HT1080 (cell line): ENCODE results near the gene C1QTNF2. TPM values are rescaled to one million over a fixed set of nuclear protein-coding genes. Genes with fewer than 3 reads are reported as not detected.
"Not testable (repeated sequence)": the region's sequence is repeated elsewhere in the genome, so short reads cannot be mapped to it uniquely, and the experiment has no call there.

Experiments
- DNase-seq: peaks from one replicate; pipeline ENCODE4 v3.0.0-alpha.2; 2015; ENCODE audit warnings: low read depth
- total RNA-seq: library from RNA; depleted of rRNA; stranded (reverse); fragments of >200 nt; shearing (Covaris generic); gene quantifications from 2 replicates; pipeline ENCODE4 v1.2.3, GENCODE V29; 2014

C1QTNF2 gene
- total RNA-seq, 1 experiment from 2014 or later = 0.55 TPM

DNA sequence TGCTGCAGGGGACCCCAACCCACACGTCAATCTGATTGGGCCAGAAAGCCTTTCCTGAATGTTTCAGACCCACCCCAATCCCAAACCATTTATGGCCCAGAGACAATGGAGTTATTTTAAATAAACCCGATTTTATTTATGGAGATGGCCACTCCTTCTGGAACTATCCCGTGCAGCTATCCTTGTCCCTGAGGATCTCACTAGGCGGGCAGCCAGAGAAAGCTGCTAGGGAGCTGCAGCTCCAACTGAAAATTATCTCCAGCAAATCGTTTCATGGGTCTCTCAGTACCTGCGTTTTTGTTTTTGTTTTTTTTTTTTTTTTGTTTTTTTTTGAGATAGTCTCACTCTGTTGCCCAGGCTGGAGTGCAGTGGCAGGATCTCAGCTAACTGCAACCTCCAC, 23.0 kb downstream of the C1QTNF2 start:
- DNase-seq = no peak

- peak; percentile 50 for DNase-seq
These were observed 27.9 kb downstream of the C1QTNF2 start for GRCh38 chr5:160342413-160342941.

GRCh38 chr5:160341309-160341870, 29.0 kb downstream of the C1QTNF2 start:
- no peak for DNase-seq

- not testable (repeated sequence) for DNase-seq
These were observed 29.9 kb downstream of the C1QTNF2 start for GRCh38 chr5:160340513-160340912.

DNA sequence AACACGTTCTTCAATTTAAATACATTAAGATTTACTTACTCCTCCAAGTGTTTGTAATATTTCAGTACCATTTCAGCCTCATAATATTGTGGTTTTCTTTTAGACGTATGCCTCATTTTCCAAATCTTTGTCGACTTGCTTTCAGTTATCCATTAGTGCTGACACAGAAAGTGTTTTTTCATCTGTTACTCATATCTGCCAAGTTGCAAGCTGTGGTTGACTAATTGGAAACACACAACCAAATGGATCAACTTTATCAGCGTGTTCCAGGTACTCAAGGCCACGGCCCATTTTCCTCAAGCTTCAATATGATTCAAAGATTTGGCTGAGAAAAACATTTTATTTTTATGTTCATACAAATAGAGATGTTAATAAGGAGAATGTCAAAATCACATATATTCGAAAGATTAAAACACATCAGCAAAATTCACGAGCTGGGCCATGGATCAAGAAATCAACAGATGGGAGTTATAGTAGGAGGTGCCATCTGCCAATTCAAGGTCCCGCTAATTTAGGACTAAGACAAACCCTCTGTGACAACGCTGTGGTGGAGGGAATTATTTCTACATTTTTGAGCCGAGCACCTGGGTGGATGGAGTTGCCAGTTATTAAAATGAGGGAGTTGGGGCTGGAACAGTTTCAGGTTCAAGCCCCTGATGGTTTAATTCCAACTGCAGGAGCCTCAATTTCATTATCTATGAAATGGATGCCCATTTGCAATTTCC, 30.9 kb downstream of the C1QTNF2 start:
- DNase-seq = no peak

- not testable (repeated sequence) for DNase-seq
These were observed 35.7 kb downstream of the C1QTNF2 start for GRCh38 chr5:160334716-160335115.

DNA sequence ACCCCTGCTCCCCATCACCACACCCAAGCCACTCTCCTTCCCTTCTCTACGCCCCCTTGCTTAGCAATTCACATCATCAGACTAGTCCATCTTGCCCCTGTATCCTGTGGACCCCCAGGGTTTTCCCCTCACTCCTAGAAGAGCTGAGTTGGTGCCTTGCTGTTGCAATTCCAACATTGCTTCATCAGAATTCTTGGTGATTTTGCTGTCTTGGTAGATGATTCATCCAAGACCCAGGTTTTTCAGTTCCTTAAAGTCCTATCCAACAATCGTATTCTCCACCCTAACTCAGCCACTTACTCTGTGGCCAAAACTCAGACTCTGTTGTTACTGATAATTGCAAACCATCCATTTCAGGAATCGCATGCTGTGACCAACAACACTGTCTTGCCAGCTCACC, 36.7 kb downstream of the C1QTNF2 start:
- DNase-seq = no peak

GRCh38 chr5:160330212-160330611, 40.2 kb downstream of the C1QTNF2 start:
- DNase-seq = no peak

DNA sequence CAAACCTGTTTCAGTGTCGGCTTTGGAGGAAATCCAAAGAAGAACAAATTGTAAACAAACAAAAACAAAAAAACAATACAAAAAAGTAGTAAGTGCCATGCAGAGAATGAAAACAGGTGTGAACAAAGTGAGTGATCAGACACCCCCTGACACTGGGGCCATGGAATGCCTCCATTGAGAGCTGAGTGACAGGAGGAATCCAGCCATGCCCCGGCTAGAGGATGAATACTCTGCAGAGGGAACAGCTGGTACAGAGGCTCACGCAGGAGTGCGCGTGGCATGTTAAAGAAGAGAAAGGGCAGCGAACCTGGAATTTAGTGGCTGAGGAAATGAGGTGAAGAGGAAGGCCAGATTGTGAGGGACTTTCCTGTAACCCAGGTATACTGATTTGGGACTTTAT, 42.6 kb downstream of the C1QTNF2 start:
- DNase-seq = no peak

- no peak for DNase-seq
These were observed 43.4 kb downstream of the C1QTNF2 start for GRCh38 chr5:160326981-160327380.

DNA sequence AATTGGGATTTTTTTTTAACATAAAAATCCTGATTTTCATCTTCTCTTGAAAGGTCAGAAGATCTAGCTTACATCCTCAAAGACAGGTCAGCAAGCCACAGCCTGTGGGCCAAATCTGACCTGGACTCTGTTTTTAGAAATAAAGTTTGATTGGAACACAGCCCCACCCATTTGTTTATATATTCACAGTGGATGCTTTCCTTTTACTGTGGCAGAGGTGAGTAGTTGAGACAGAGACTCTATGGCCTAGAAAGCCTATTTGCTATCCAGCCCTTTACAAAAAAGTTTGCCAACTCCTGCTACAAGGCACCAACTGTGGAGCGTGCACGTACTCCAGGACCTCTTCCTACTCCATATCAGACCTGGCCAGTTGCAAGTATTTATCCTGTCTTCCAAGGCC, 44.7 kb downstream of the C1QTNF2 start:
- no peak for DNase-seq

- DNase-seq = no peak
These were observed 45.5 kb downstream of the C1QTNF2 start for GRCh38 chr5:160324886-160325285.

- no peak for DNase-seq
These were observed 52.0 kb downstream of the C1QTNF2 start for GRCh38 chr5:160318409-160318808.

GRCh38 chr5:160317434-160317833, 53.0 kb downstream of the C1QTNF2 start:
- no peak for DNase-seq

GRCh38 chr5:160315968-160316367, 54.5 kb downstream of the C1QTNF2 start:
- DNase-seq = peak; percentile 95

- DNase-seq = no peak
These were observed 57.3 kb downstream of the C1QTNF2 start for GRCh38 chr5:160312960-160313727.

- peak; percentile 84 for DNase-seq
These were observed 58.1 kb downstream of the C1QTNF2 start, which contains the start of gene CCNJL for GRCh38 chr5:160312134-160312959. TSS of gene CCNJL (minus strand) at chr5:160312564. CDS start at chr5:160311923, 641 bp downstream.

- DNase-seq = no peak
These were observed 58.8 kb downstream of the C1QTNF2 start for GRCh38 chr5:160311491-160312133.

GRCh38 chr5:160310552-160311295, 59.7 kb downstream of the C1QTNF2 start:
- no peak for DNase-seq

DNA sequence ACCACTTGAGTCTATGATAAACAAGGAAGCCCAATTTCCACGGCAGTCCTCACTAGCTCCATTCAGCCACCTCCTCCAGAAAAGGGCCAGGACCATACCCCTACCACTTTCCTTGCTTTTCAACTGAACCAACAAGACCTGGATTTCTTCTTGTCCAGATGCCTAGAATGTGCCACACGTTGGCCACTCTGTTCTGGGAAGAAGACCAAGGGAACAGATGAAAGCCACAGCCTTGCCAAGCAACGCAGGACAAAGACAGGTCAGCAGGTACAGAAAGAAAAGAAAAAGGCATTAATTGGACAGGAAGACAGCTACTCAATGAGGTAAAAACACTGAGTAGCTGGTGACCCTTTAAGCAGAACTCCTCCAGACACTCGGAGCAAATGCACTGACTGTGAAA, 60.3 kb downstream of the C1QTNF2 start:
- no peak for DNase-seq
